ENCODE measurements around the gene RNF225. TPM values are rescaled to one million over a fixed set of nuclear protein-coding genes. Genes with fewer than 3 reads are reported as not detected.

Gene RNF225
- total RNA-seq, 4 donors from 2014 or later, result not detected

GRCh38 chr19:58351558-58351878 lies 43.9 kb upstream of the RNF225 start:
- DNase-seq (ENCODE audit: low spot score), result no peak
- TF ChIP-seq CTCF (IDR thresholded peaks at IDR 0.05), result no peak
- ATAC-seq (ENCODE audit: low FRiP score), result no peak

GRCh38 chr19:58351990-58352755 lies 43.3 kb upstream of the RNF225 start:
- no peak for DNase-seq (ENCODE audit: low spot score)
- no peak for ATAC-seq (ENCODE audit: low FRiP score)
- no peak for TF ChIP-seq CTCF (IDR thresholded peaks at IDR 0.05)

GRCh38 chr19:58352760-58353671 lies 42.4 kb upstream of the RNF225 start, which contains the start of gene A1BG:
Gene A1BG, minus strand, starts transcription at chr19:58353492. Its CDS starts 55 bp downstream, at chr19:58353437.
- ATAC-seq (ENCODE audit: low FRiP score), result no peak
- no peak for DNase-seq (ENCODE audit: low spot score)
- TF ChIP-seq CTCF (IDR thresholded peaks at IDR 0.05), result no peak

GRCh38 chr19:58353717-58354477 lies 41.6 kb upstream of the RNF225 start:
- ATAC-seq (ENCODE audit: low FRiP score) (no peak), DNase-seq (ENCODE audit: low spot score) (no peak)
- no peak for TF ChIP-seq CTCF (IDR thresholded peaks at IDR 0.05)

- DNase-seq (ENCODE audit: low spot score) (no peak), ATAC-seq (ENCODE audit: low FRiP score) (no peak)
- no peak for TF ChIP-seq CTCF (IDR thresholded peaks at IDR 0.05)
These were observed 40.9 kb upstream of the RNF225 start for GRCh38 chr19:58354478-58355030.

GRCh38 chr19:58355215-58355796 lies 40.1 kb upstream of the RNF225 start:
- no peak for TF ChIP-seq CTCF (IDR thresholded peaks at IDR 0.05)
- ATAC-seq (ENCODE audit: low FRiP score) (no peak), DNase-seq (ENCODE audit: low spot score) (no peak)
